HG03139 (cell line): Measurements from ENCODE around the gene BTBD19.
"Not testable (repeated sequence)": the region's sequence is repeated elsewhere in the genome, so short reads cannot be mapped to it uniquely, and the experiment has no call there.

Experiments used
- ATAC-seq: cut with Tn5 transposase; IDR thresholded peaks from one replicate; pipeline ENCODE4 v1.9.1; 2021; ENCODE audit not compliant: unreplicated experiment

Gene BTBD19, protein sequence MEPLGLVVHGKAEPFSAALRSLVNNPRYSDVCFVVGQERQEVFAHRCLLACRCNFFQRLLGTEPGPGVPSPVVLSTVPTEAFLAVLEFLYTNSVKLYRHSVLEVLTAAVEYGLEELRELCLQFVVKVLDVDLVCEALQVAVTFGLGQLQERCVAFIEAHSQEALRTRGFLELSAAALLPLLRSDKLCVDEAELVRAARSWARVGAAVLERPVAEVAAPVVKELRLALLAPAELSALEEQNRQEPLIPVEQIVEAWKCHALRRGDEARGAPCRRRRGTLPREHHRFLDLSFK

DNA sequence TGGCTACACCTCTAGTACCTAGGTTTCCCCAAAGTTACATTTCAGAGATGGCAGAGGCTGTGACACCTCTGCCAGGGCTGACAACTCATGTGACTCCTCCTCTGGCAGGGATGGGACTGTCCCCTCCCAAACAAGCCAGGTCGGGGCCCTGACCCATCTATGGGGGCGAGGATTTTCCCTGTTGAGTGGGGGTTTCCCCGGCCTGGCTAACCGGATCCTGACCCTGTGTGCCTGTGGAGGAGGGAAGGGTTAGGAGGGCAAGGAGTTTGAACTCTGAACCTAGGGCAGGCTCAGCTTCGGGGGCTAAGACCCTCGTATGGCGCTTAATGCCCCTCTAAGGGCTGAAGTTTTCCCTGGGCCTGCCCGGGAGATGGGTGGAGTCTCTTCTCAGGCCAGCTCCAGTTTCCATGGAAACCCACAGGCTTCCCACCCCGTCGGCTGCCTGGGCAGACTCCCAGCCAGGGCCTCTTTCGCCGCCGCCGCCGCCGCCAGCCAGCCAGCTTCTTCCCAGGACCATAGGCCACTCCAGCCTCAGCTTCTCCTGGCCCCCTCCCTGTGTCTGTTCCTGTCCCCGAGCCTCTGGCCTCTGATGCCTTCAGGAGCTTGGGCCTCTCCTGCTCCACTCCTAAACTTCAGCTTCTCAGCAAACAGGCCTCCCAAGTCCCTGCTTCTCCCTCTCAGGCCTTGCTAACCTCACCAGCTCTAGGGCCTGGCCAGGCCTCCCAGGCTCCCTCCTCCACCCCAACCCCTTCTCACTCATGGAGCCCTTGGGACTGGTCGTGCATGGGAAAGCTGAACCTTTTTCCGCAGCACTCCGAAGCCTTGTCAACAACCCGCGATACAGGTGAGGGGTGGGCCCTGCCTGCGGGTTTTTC, at the start of gene BTBD19:
Gene BTBD19 (plus strand): TSS at position 461 of the 875 bp plus-strand sequence. CDS start 298 bp downstream, at position 759.
- ATAC-seq: no peak

DNA sequence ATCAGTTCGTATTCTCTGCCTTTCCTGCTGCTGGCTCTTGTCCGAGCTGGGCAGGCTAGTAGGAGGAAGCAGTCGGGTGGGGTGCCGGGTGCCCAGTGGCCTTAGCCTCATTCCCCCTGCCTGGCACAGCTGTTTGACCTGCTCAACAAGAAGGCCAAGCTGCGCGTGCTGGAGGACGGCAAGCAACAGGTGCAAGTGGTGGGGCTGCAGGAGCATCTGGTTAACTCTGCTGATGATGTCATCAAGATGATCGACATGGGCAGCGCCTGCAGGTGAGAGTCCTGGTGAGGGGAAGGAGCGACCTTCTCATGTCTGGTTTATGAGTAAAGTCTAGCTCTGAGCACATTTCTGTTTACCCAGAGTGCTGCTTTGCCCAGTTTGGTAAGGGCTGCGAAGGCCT, 49.2 kb upstream of the BTBD19 start:
- no peak for ATAC-seq

DNA sequence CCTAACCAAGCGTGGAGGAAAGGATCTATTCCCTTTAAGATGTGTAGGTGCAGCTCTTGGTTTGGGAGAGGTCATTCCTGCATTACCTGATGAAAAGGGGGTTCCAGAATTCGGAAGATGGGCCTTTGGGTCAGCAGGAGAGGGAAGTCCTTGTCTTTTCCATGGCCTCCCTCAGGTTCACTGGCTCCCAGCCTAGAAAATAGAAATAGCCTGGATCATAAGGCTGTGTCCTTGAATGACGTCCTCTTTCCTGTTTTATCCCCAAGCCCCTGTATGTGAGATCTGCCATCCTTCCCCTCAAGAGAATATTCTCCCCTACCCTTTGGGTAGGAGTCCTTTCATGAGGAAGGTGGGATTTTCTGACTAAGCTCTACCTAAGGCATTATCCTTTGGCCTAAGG, 47.4 kb upstream of the BTBD19 start:
- ATAC-seq: no peak

DNA sequence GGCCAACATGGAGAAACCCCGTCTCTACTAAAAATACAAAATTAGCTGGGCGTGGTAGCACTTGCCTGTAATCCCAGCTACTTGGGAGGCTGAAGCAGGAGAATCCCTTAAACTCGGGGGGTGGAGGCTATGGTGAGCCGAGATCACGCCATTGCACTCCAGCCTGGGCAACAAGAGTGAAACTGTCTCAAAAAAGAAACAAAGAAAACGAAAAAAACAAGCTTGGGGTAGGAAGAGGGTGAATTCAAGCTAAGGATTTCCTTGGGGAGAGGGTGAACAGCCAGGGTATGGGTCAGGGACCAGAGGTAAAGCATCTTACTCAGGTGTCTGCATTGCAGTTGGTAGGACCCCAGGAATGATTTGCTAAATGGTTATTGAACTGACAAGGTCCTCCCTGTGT, 41.9 kb upstream of the BTBD19 start:
- not testable (repeated sequence) for ATAC-seq

DNA sequence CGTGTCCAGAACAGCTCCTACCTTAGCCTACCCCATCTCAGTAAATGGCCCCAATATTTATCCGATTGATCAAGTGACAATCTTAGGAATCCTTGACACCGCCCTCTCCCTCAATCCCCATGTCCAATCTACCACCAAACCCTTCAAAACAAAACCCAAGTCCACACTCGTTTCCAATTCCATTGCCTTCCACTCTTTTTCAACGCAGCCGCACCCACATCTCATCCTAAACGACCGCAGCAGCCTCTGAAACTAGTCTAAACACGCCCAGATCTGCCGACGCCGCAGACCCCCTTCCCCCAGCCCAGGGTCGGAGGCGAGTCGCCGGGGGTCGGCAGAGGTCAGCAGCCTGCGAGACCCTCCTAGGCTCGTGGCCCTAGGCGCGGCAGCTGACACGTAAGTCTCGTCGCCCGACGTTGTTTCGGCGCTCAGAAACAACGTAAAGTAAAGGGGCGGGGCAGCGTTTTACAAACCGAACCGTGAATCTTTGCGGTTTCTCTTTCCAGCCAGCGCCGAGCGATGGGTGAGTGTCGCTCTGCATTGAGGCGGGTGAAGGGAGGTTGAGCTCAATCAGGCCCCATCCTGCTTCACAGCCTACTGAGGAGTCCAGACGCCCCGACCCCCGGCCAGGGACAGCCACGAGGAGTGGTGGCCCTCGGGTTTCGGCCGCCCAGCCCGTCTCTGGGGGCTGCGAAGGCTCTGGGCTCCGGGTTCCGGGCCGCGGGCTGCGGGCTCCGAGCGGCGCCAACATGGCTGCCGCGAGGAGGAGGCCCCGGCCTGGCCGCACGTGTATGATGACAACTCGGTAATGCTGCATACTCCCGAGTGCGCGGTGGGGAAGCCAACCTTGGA, 33.0 kb upstream of the BTBD19 start, which contains the start of gene RPS8:
Gene RPS8 (plus strand): TSS at position 463 of the 852 bp plus-strand sequence. CDS start 57 bp downstream, at position 520.
- ATAC-seq: peak; percentile 79

DNA sequence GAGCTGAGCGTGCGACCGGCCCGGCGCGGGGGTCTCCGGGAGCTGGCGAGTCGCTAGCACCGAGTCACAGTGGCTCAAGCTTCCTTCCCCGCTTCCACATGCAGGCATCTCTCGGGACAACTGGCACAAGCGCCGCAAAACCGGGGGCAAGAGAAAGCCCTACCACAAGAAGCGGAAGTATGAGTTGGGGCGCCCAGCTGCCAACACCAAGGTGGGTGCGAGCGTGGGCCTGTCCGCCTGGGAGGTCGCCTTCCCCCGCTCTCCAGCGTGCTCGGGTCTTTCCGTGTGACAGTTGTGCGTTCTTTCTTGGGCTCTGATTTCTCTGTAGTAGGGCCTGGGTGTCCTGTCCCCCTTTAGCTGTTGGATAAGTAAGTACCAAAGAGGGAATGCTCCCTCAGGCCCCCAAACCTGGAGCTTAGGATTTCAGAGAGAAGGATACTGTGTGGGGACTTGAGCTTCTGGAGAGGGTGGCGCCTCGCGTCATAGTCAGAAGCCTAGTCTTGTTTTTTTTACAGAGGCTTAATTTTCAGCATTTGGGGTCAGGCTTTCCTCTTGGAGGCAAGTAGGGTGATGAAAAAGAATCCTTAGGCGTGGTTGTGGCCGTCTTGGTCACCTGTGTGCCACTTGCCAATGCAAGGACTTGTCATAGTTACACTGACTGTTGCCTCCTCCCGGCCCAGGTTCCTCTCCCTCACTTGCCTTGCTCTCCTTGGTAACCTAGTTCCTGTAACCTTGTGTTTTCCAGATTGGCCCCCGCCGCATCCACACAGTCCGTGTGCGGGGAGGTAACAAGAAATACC, 32.2 kb upstream of the BTBD19 start:
- peak; percentile 8 for ATAC-seq

DNA sequence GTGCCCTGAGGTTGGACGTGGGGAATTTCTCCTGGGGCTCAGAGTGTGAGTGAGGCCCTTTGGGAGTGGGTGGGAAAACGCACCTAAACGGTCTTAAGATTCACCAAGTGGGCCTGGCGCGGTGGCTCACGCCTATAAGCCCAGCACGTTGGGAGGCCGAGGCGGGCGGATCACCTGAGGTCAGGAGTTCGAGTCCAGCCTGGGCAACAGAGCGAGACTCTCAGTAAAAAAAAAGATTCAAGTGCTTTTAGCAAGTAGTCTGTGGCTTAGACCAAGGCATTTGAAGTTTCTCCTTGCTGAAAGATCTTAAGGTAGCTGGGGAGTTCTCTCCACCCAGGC, 31.6 kb upstream of the BTBD19 start:
- no peak for ATAC-seq

DNA sequence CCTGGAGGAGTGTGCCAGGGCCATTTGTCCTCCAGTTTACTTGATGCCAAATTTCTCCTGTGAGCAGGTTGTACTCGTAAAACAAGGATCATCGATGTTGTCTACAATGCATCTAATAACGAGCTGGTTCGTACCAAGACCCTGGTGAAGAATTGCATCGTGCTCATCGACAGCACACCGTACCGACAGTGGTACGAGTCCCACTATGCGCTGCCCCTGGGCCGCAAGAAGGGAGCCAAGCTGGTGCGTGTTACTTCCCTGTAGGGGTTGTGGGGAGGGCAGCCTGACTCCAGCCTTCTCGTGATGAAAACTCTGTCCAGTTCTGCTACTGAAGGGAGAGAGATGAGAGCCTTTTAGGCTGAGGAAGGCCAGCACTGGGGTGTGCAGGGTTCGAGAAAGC, 30.8 kb upstream of the BTBD19 start:
- no peak for ATAC-seq

DNA sequence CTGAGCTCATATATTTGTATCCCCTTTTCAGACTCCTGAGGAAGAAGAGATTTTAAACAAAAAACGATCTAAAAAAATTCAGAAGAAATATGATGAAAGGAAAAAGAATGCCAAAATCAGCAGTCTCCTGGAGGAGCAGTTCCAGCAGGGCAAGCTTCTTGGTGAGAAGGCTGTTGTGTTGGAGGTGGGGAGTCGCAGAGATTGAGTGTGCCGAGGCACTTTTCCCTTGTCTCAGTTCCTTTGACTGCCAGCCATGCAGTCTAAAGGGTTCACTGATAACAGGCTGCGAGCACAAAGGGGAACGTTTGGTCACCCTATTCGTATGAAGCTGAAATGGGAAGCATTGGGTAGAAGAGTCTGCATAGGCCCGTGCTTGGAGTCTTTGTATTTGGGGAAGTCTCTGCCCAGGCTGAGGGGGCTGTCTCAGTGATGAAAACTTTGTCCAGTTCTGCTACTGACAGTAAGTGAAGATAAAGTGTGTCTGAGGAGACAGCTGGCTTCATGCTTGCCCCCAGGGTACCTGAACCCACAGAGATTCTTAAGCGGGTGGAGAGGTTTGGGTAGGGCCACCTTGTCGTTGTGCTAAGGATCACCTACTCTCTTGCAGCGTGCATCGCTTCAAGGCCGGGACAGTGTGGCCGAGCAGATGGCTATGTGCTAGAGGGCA, 30.2 kb upstream of the BTBD19 start:
- no peak for ATAC-seq

DNA sequence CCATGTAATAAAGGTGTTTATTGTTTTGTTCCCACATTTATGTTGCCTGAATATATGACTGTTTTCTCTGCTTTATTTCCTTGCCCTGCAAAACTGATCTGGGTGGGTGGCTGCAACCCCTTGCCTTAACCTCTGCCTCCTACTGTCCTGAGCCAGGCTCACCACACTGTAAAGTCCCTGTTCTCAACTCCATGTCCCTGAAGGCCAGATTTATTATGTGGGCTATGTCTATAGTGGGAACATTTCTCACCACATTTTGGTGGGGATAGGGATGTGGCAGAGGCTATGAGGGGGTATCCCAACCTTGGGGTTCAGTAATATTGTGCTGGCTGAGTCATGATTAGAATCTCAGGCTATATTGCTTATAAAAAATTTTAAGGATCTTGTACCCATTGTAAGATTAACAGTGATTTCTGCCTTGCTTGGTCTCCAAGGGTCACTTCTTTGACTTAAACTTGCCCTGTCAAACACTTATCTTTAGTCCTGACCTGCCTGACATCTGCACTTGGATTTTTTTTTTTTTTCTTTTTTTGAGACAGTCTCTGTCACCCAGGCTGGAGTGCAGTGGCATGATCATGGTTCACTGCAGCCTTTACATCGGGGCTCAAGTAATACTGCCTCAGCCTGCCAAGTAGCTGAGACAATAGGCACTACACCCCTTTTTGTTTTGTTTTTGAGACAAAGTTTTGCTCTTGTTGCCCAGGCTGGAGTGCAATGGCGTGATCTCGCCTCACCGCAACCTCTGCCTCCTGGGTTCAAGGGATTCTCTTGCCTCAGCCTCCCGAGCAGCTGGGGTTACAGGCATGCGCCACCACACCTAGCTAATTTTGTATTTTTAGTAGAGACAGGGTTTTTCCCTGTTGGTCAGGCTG, 29.4 kb upstream of the BTBD19 start:
- ATAC-seq: no peak

DNA sequence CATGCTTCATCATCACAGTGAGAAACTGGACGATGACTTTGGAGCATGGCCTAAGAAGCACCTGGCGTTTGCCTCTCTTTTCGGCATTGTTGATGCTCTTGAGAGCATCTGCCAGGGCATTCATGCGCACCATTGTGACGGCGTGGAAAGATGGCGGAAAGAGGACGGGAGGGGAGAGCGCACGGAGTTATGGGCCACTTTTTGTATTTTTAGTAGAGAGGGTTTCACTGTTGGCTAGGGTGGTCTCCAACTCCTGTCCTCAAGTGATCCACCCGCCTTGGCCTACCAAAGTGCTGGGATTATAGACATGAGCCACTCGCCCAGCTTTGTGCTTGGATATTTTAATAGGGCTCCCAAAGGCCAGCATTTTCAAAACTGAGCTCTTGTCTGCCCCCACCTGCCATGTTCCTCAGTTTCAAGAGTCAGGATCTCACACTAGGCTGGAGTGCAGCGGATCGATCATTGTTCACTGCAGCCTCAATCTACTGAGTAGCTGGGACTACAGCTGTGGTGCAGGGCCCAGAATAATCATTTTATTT, 27.7 kb upstream of the BTBD19 start:
- ATAC-seq: no peak

DNA sequence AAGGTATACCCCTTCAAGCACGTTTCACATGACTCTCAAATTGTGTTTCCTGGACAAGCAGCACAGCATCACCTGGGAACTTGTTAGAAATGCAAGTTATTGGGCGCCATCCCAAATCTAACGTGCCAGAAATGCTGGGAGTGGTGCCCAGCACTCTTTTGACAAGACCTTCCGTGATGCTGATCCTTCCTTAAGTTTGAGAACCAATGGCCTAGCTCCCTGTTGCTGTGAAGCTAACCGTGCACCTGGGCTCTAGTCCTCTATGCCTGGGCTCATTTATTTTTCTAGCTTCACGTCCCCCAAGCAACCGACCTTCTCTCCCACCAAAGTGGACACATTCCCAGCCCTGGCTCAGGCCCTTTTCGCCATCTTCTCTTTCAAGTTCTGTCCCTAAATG, 24.6 kb upstream of the BTBD19 start:
- no peak for ATAC-seq

DNA sequence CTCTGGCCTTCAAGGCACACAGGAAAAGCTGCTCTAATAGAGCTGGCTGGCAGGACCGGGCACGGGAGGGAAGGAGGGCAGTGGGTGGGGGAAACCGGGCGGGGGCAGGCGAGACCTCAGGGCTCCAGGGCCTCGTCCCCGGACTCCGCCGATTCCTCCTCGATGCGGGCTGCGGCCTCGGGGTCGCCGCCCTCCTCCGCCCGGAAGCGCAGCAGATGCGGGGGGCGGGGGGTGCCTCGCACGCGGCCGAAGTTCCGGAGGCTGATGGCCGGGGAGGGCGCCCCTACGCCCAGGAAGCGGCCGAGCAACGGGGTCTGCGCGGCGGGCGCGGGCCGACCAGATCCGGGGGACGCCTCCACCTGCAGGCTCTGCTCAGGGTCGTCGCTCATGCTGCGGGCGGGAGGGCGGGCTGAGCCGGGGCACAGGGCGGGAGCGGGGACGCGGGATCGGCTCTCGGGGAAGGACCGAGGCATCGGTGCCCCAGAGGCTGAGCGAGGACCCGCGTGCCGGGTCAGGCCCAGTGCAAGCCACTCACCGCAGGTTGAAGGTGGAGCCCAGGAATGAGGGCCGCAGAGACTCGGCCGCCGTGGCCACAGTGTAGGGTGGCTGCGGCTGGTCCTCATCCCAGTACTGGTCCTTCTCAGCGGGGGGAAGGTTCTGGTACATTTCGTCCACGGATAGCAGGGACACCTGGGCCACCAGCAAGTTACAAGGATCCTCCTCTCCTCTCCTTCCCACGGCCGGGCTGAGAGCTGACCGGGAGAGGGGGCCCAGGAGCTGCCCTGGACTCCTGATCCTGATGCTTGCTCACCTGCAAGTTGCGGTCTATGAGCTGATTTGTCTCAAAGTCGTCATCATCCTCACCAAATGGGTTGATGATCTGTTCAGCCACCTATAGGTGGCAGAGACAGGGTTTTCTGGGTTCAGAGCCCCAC, 24.0 kb upstream of the BTBD19 start:
- no peak for ATAC-seq

DNA sequence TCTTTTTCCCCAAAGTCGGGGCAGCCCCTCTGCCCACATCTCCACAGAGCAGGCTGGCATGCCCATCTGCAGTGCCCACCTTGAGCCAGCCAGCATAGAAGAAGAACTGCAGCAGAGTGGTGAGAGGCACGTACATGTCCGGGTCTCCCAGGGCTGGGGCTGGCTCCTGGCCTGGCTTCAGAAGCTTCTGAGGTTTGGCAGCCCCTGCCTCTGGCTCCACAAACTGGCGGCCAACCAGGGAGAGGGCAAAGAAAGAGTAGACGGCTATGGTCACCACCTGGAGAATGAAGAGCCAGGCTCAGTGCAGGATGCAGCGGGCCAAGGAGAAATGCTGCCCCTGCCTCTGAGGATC, 23.3 kb upstream of the BTBD19 start:
- no peak for ATAC-seq

DNA sequence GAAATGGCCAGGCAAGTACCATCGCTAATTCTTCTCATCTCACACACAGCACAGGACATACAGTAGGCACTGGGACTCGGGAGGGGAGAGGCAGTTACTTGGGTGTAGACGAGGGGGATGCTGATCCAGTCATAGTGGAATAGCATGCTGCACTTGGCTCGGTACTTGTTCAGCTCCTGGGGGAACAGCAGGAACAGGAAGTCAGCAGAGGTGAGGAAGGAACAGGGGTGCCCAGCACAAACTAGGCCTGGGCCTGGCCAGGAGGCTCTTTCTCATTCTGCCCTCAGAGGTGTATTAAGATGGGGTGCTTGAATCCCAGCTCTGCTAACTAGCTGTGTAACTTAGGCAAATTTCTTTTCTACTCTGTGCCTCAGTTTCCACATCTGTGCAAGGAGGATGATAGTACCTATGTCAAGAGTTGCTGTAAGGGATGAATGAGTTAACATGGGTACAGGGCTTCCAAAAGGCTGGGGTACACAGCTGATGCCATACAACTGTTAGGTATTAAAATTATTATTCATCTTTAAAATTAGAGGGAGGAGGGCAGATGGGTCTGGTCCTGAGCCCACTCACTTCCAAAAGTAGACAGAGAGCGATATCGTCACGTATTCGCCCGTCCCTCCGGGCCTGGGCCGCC, 22.7 kb upstream of the BTBD19 start:
- no peak for ATAC-seq

DNA sequence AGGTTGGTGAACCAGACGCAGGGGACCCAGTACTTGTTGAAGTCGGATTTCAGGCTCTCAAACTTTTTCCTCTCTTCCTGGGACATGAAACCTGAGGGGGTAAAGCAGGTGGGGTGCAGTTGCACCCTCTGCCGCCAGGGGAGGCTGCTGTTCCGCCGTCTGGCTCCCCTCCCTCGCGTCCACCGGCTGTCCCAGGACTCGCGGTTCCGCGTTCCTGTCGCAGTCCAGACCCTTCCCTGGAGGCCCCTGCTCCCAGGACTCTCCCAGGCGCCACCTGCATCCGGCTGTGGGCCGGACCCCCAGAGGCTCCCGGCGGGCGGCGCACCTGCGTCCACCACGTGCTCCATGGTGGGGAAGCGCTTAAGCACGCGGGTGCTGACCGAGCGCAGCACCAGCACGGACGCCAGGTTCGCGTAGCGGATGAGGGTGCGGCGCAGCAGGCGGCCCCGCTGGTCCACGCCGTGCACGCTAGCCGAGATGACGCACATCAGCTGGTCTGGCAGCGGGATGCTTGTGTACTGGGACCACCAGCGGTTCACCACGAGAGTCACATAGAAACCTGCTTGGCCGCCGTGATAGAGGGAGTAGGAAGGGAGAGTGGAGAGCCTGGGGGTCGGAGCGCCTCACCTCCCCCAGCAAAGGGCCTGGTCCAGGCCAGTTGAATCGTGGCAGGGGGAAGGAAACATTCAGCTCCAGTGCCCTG, 22.0 kb upstream of the BTBD19 start:
- ATAC-seq: no peak
